Large intestine (tissue), 12 donors: ENCODE results near the gene WASHC1. TPM values are rescaled to one million over a fixed set of nuclear protein-coding genes. Genes with fewer than 3 reads are reported as not detected.
"Not testable (repeated sequence)": the region's sequence is repeated elsewhere in the genome, so short reads cannot be mapped to it uniquely, and the experiment has no call there.

ENCODE experiments used
- DNase-seq, 2 donors: peaks; one replicate each; pipeline versions ENCODE4 v3.0.0 to v3.0.0-alpha.2; 2013
- H3K27ac ChIP-seq: one replicate; pipeline ENCODE4 v1.5.1; 2013; ENCODE audit warnings: low read length
- H3K27me3 ChIP-seq: 2 replicates; pipeline ENCODE4 v1.6.1; 2013; ENCODE audit warnings: low read length; ENCODE audit not compliant: control insufficient read depth, insufficient read depth
- H3K36me3 ChIP-seq: 2 replicates; pipeline ENCODE4 v1.6.1; 2013; ENCODE audit warnings: low read length; ENCODE audit not compliant: control insufficient read depth, insufficient read depth
- H3K4me1 ChIP-seq: one replicate; pipeline ENCODE4 v1.6.1; 2013; ENCODE audit warnings: low read length; ENCODE audit not compliant: control insufficient read depth, insufficient read depth
- H3K4me3 ChIP-seq: one replicate; pipeline ENCODE4 v1.5.1; 2013; ENCODE audit warnings: low read length
- H3K9me3 ChIP-seq: one replicate; pipeline ENCODE4 v1.6.1; 2013; ENCODE audit warnings: mild to moderate bottlenecking, low read depth, low read length, moderate library complexity; ENCODE audit not compliant: control insufficient read depth
- WGBS: methylation state at CpG from one replicate; pipeline ENCODE4 v1.1.5; 2013; ENCODE audit warnings: low lambda C conversion rate; ENCODE audit not compliant: insufficient coverage; 5-methylcytosine and 5-hydroxymethylcytosine counted together
- long read RNA-seq, 11 donors: transcript quantifications; one replicate each; lab custom pipeline, GENCODE V29; 2026
- polyA plus RNA-seq: library from polyadenylated mRNA; unstranded; fragments of 120-200 nt; gene quantifications from one replicate; pipeline ENCODE4 v1.2.1, GENCODE V29; 2013

WASHC1 gene, protein sequence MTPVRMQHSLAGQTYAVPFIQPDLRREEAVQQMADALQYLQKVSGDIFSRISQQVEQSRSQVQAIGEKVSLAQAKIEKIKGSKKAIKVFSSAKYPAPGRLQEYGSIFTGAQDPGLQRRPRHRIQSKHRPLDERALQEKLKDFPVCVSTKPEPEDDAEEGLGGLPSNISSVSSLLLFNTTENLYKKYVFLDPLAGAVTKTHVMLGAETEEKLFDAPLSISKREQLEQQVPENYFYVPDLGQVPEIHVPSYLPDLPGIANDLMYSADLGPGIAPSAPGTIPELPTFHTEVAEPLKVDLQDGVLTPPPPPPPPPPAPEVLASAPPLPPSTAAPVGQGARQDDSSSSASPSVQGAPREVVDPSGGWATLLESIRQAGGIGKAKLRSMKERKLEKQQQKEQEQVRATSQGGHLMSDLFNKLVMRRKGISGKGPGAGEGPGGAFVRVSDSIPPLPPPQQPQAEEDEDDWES
- polyA plus RNA-seq, result 23.2 TPM
- long read RNA-seq, donor 1, result 0 reads
- long read RNA-seq, donor 2, partial matches to known transcripts, result 17 of 17 reads
- long read RNA-seq, donor 2, other reads (novel, unspliced or antisense), result 0 of 17 reads
- long read RNA-seq, donor 3, result 0 reads
- long read RNA-seq, donor 4, result 0 reads
- long read RNA-seq, donor 5, result 0 reads
- long read RNA-seq, donor 6, result 0 reads
- long read RNA-seq, donor 7, result 0 reads
- long read RNA-seq, donor 8, result 0 reads
- long read RNA-seq, donor 9, result 0 reads
- long read RNA-seq, donor 10, result 0 reads
- long read RNA-seq, donor 11, result 0 reads

DNA sequence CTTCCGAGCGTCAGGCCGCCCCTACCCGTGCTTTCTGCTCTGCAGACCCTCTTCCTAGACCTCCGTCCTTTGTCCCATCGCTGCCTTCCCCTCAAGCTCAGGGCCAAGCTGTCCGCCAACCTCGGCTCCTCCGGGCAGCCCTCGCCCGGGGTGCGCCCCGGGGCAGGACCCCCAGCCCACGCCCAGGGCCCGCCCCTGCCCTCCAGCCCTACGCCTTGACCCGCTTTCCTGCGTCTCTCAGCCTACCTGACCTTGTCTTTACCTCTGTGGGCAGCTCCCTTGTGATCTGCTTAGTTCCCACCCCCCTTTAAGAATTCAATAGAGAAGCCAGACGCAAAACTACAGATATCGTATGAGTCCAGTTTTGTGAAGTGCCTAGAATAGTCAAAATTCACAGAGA is at the start of gene WASHC1:
TSS of gene WASHC1 (minus strand) at position 101 of the 400 bp plus-strand sequence. CDS start 4,457 bp downstream, outside the sequence.
- not testable (repeated sequence) for H3K27ac ChIP-seq, H3K27me3 ChIP-seq, DNase-seq, H3K4me1 ChIP-seq, H3K9me3 ChIP-seq, H3K36me3 ChIP-seq
- no CpG with 5 or more reads among the region's 20 CpGs for WGBS
- peak within 1 kb of the TSS; percentile 31 for H3K4me3 ChIP-seq

DNA sequence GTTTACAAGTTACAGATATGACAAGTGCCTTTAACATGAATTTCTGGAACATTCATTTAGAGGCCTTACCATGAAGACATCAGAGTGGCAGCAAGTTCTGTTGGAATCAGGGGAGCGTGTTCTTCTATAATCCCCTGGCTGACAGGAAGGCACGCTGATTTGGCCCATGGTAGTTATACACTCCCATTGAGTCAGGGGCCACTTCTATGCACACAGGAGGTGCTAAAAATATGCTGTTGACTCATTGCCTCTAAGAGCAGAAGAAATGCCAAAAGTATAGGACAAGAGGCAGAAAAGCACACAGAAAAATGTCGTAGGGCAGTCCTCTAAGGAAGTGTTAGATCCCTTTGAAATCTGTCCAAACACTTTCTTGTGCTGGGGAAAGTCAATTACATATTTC is 49.1 kb upstream of the WASHC1 start:
- H3K4me3 ChIP-seq, H3K27ac ChIP-seq, DNase-seq, H3K4me1 ChIP-seq, H3K36me3 ChIP-seq, H3K9me3 ChIP-seq, H3K27me3 ChIP-seq: not testable (repeated sequence)
- WGBS, result no CpG with 5 or more reads among the region's 3 CpGs

DNA sequence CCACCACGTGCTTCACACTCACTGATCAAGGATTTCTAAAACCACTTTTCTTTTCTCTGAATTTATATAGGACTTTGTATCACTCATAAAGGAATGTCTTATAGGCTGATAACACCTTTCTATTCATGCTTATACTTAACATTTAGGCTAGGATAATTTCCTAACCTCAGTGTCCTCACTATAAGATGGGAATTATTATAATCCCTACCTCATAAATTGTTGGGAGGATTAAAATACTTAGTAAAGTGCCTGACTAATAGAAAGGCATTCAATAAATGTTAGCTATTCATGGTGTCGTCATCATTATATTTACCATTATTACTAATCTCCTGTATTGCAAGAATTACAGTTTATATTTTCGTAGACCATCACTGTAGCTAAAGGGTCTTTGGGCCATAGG is 47.1 kb upstream of the WASHC1 start:
- not testable (repeated sequence) for H3K27me3 ChIP-seq, H3K9me3 ChIP-seq, H3K36me3 ChIP-seq, H3K4me1 ChIP-seq, H3K27ac ChIP-seq, DNase-seq, H3K4me3 ChIP-seq
- WGBS, result no CpG with 5 or more reads among the region's 3 CpGs

DNA sequence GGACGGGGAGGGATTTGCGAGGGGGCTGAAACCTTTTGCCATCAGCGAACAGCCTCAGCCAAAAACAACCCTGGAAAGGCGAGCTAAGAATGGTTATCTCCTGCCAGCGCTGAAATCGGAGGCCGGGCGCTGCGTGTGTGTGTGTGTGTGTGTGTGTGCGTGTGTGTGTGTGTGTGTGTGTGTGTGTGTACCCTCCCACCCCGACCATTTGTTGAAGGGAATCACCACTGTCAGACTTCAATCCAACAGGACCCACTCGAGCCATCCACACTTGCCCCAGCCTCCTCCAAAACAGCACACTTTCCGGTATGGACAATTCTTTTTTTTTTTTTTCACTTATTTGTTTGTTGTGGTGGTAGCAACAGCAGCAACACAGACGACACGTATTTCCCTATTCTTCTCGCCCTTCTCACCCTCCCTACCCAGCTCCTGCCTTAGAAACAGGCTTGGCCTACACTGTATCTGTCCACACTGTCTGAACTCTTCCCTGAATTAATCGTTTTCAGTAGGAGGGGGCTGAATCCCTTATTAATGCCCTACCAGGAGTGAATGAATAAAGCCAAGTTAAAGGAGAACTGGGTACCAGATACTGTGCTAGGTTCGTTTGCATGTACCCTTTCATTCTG is 44.8 kb upstream of the WASHC1 start:
- not testable (repeated sequence) for H3K36me3 ChIP-seq, H3K9me3 ChIP-seq, H3K4me1 ChIP-seq, H3K4me3 ChIP-seq, H3K27ac ChIP-seq, H3K27me3 ChIP-seq
- no CpG with 5 or more reads among the region's 18 CpGs for WGBS
- DNase-seq, result peak in 1 of 2 donors; percentile 0

DNA sequence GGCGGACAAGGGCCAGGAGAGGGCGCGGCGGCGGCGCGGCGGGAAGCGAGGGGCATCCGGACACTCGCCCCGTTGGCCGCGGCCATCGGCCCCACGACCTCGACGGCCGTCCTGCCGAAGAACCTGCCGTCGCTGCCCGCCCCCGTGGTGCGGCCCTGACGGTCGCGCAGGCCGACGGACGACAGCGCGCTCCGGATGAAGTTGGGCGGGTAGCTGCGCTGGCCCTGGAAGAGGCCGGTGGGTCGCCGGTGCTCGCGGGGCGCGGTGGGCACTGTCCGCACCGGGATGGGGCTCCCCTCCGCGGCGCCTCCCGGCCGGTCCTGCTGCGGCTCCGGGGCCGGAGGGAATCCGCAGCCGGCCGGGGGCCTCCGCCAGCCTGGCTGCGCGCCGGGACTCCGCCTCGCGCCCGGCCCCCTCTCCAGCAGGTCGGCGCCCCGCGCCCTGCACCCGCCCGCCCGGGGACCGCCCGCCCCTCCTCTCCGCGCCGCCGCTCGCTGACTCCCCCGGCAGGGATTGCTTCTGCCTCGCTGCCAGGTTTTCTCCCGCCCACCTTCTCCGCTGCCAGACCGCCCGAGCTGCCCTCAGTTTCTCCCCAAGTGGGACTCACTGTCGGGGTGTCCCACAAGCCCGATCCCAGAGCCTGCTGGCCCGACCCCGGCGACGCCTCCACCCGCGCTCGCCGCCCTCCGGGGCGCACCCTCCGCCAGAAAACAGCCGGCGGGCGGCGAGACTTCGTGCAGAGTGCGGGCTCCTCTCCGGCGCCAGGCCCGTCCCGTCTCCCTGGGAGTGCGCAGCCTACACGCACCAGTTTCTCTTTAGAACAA is 44.0 kb upstream of the WASHC1 start:
- no CpG with 5 or more reads among the region's 109 CpGs for WGBS
- not testable (repeated sequence) for H3K27ac ChIP-seq, H3K27me3 ChIP-seq, H3K9me3 ChIP-seq, H3K36me3 ChIP-seq, H3K4me1 ChIP-seq, H3K4me3 ChIP-seq
- DNase-seq, result peak in 1 of 2 donors; percentile 17

DNA sequence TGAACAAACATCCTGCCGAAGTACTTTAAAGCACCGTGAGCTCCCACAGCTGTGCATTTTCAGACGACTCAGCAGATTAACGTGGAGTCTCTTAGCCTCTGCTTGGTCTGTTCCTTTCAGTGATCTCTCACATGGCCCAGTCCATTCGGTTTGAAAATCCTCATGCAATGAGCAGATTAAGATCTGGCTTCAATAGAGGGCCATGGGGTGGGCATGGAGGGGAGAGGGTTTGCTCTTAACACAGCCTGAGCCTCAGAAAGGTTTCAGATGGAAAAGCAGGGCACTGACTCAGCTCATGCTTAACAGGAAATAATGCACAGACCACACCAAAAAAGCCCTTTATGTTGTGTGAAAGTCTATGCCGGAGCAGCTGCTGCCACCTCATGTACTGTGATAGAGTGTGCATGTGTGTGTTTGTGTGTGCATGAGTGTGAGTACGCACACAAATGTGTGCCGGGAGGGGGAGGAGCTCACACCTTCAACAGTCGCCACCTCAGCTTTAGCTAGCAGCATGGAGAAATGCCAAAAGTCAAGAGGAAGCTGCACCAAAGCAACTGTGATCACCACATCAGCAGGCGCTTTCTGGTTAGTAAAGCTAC is 33.9 kb upstream of the WASHC1 start:
- not testable (repeated sequence) for H3K27me3 ChIP-seq, H3K9me3 ChIP-seq, H3K4me1 ChIP-seq, H3K4me3 ChIP-seq, H3K36me3 ChIP-seq, H3K27ac ChIP-seq
- peak in 1 of 2 donors; percentile 3 for DNase-seq
- WGBS, result no CpG with 5 or more reads among the region's 10 CpGs

DNA sequence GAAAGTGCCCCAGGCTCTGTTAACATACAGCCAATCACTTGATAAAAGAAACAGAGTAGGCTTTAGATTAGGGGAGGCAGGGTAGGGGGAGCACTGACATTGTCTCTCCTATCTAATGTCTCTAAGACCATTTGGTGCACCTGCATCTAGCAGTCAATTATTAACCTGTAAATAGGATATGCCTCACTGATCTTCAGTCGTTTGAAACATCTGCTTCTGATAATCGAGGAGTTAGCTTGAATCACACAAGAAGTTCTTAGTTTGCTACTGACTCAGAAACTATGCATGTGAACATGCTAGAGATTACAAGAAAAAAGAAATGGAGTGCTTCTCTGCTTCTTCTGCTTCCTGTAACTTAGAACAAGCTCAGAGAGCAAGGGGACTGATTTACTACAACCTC is 23.4 kb upstream of the WASHC1 start:
- H3K27ac ChIP-seq, H3K4me1 ChIP-seq, H3K27me3 ChIP-seq, H3K9me3 ChIP-seq, H3K4me3 ChIP-seq, H3K36me3 ChIP-seq: not testable (repeated sequence)
- no CpG with 5 or more reads among the region's 2 CpGs for WGBS
- DNase-seq, result peak in 1 of 2 donors; percentile 31

DNA sequence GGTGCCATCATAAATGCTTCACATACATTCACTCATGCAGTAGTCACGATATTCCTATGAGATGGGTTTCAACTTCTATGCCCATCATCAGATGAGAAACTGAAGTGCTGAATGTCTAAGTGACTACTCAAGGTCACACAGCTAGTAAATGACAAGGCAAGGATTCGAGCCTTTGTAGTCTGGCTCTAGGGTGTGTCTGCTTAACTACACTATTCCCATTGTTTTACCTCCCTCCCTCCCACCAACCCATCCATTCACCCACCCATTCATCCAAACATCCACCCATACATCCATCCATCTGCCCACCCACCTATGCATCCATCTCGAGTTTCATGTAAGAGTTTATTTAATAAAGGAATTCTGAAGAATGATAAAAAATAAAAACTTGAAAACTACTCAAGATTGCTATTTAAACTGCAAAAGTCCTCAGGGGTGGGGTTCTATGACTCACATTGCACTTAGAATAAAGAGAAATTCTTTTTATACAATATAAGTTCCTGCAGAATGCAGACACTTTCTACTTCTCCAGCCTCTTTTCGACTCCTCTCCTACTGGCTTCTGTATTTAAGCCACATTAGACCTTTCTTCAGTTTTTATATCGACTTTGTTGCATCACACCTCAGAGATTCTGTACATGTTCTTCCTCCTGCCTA is 19.1 kb upstream of the WASHC1 start:
- H3K36me3 ChIP-seq, H3K27me3 ChIP-seq, H3K9me3 ChIP-seq, H3K4me3 ChIP-seq, H3K27ac ChIP-seq, H3K4me1 ChIP-seq, DNase-seq: not testable (repeated sequence)
- WGBS, result no CpG with 5 or more reads among the region's 5 CpGs

DNA sequence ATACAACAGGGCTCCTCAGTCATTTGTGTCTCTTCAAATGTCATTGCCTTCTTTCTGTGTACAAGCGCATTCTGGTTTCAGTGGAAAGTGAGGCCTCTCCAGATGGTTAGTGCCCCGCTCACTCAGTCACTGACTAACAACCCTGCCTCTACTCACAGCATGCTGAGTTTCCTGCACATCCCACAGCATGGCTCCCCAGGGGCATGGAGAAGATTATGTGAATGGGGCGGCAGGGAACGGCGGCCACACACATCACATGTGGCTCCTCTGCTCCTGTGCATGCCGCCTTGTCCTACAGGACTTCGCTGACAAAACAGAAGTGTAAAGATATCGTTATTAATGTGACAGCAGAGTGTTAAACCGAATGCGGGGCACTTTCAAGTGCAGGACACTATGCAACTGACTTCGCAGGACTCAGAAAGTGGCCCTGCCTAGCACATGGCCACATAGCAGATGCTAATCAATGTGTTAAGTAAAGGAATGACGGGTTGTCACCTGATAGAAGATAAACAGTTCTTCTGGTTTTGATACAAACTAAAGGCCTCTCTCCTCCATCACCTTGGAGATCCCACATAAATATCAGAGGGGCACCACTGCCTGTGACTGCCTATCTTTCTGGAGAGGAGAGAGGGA is 17.5 kb upstream of the WASHC1 start:
- not testable (repeated sequence) for H3K27ac ChIP-seq, DNase-seq, H3K36me3 ChIP-seq, H3K9me3 ChIP-seq, H3K27me3 ChIP-seq, H3K4me3 ChIP-seq, H3K4me1 ChIP-seq
- WGBS, result no CpG with 5 or more reads among the region's 12 CpGs
